Cardiac muscle cell (in vitro differentiated cells and primary cell): ENCODE measurements around the gene KLK2. TPM values are rescaled to one million over a fixed set of nuclear protein-coding genes. Genes with fewer than 3 reads are reported as not detected.

Source experiments
- DNase-seq, 2 donors: peaks; one replicate each; pipeline versions ENCODE4 v3.0.0 to v3.0.0-alpha.2; 2010 to 2017; ENCODE audit warnings: low read depth in 1 of 2, low spot score in 1 of 2
- H3K27ac ChIP-seq: fragments of 200-600 bp; sonication (generic); 2 replicates; pipeline ENCODE4 v1.5.1; 2016
- H3K27me3 ChIP-seq: fragments of 200-600 bp; sonication (generic); 2 replicates; pipeline ENCODE4 v1.6.0; 2016; ENCODE audit warnings: control low read depth
- H3K36me3 ChIP-seq: fragments of 200-600 bp; sonication (generic); 2 replicates; pipeline ENCODE4 v1.5.1; 2016; ENCODE audit warnings: control low read depth
- H3K4me1 ChIP-seq: fragments of 200-600 bp; sonication (generic); 2 replicates; pipeline ENCODE4 v1.8.1; 2017; ENCODE audit warnings: low read depth, mild to moderate bottlenecking, mixed run types
- H3K4me3 ChIP-seq: fragments of 200-600 bp; sonication (generic); 2 replicates; pipeline ENCODE4 v1.5.1; 2016; ENCODE audit warnings: mild to moderate bottlenecking
- H3K9me3 ChIP-seq: fragments of 200-600 bp; sonication (generic); 2 replicates; pipeline ENCODE4 v1.5.1; 2017; ENCODE audit warnings: low read depth, mild to moderate bottlenecking, control low read depth
- polyA plus RNA-seq: library from polyadenylated mRNA; unstranded; fragments of >200 nt; fragmentation: Nextera tagmentation; extraction: Ambion mirVana; gene quantifications from 2 replicates; pipeline ENCODE4 v1.2.1, GENCODE V29; 2016
- total RNA-seq: library from RNA; depleted of rRNA; stranded (reverse); fragments of >200 nt; gene quantifications from 2 replicates; pipeline ENCODE4 v1.2.3, GENCODE V29; 2016
- TF ChIP-seq, protein P1 (sequence below): IDR thresholded peaks from 2 replicates; pipeline ENCODE4 v1.5.1; 2012; ENCODE audit warnings: low read depth, mild to moderate bottlenecking, low read length

Gene KLK2
- total and polyA plus RNA-seq, 2 experiments from 2014 or later, result not detected

DNA sequence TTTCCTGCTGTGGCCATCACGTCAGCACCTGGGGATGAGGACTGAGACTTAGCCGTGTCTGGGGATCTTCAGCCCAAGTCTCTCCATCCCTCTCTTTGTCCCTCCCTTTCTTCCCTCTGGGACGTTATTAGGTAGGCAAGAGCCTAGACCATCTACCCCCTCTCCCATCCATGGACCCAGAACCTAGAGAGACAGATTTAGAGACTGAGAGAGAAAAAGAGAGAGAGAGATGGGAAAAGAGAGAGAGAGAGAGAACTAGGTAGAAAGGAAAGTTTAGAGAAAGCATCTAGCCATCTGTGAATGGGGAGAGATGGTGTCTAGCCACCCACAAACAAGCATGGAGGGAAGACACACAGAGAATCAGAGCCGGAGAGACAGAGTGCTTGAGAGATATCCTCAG lies 37.5 kb downstream of the KLK2 start:
- H3K4me1 ChIP-seq, result no peaks in the 10 kb centered on the region
- no peaks in the 10 kb centered on the region for H3K9me3 ChIP-seq
- TF ChIP-seq, protein P1, sequence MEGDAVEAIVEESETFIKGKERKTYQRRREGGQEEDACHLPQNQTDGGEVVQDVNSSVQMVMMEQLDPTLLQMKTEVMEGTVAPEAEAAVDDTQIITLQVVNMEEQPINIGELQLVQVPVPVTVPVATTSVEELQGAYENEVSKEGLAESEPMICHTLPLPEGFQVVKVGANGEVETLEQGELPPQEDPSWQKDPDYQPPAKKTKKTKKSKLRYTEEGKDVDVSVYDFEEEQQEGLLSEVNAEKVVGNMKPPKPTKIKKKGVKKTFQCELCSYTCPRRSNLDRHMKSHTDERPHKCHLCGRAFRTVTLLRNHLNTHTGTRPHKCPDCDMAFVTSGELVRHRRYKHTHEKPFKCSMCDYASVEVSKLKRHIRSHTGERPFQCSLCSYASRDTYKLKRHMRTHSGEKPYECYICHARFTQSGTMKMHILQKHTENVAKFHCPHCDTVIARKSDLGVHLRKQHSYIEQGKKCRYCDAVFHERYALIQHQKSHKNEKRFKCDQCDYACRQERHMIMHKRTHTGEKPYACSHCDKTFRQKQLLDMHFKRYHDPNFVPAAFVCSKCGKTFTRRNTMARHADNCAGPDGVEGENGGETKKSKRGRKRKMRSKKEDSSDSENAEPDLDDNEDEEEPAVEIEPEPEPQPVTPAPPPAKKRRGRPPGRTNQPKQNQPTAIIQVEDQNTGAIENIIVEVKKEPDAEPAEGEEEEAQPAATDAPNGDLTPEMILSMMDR, result no peak
- no peak overlapping the region for H3K27ac ChIP-seq
- no peaks in the 10 kb centered on the region for H3K36me3 ChIP-seq
- H3K27me3 ChIP-seq, result peaks cover 80% of the 10 kb centered on the region
- DNase-seq, result no peak
- no peak overlapping the region for H3K4me3 ChIP-seq

GRCh38 chr19:50911206-50912101 lies 38.2 kb downstream of the KLK2 start, which contains the start of gene KLK4:
Gene KLK4, minus strand, starts transcription at chr19:50911395. Its CDS starts 657 bp downstream, at chr19:50910738.
- Histone ChIP-seq H3K27me3 (peaks cover 78% of the 10 kb centered on the region), H3K9me3 (no peaks in the 10 kb centered on the region), H3K4me3 (no peak within 1 kb of the TSS), H3K36me3 (no peaks in the 10 kb centered on the region), H3K4me1 (no peaks in the 10 kb centered on the region), H3K27ac (no peak within 1 kb of the TSS)
- TF ChIP-seq, protein P1, result no peak
- no peak for DNase-seq

DNA sequence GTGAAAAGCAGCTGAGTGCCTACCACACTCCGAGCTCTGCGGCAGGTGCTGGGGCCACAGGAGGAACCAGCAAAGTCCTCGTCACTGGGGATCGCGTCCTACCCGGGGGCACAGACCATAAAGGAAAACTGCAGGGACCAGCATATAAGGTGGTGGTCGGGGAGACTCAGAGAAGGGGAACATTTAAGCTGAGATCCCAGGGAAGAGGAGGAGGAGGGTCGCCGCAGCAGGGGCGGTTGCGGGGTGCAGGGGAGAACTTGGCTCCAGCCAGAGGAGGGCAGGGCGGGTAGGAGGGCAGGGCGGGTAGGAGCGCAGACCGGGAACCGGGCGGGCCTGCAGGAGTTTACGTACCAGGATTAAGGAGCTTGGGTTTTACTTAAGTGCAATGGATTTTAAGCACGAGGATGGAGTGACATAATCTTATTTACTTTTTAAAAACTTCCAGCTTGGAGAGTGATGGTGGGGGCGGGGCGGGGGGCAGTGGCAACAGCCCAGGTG lies 38.9 kb downstream of the KLK2 start:
- H3K36me3 ChIP-seq, result no peaks in the 10 kb centered on the region
- no peaks in the 10 kb centered on the region for H3K9me3 ChIP-seq
- H3K4me1 ChIP-seq, result no peaks in the 10 kb centered on the region
- peaks cover 82% of the 10 kb centered on the region for H3K27me3 ChIP-seq
- no peak overlapping the region for H3K27ac ChIP-seq
- no peak for DNase-seq
- no peak overlapping the region for H3K4me3 ChIP-seq
- TF ChIP-seq, protein P1, result no peak

- Histone ChIP-seq H3K9me3 (no peaks in the 10 kb centered on the region), H3K27me3 (peaks cover 78% of the 10 kb centered on the region), H3K27ac (no peak overlapping the region), H3K4me3 (no peak overlapping the region), H3K4me1 (no peaks in the 10 kb centered on the region), H3K36me3 (no peaks in the 10 kb centered on the region)
- DNase-seq, result no peak
- TF ChIP-seq, protein P1, result no peak
Measured at GRCh38 chr19:50912727-50913716, 39.8 kb downstream of the KLK2 start.

DNA sequence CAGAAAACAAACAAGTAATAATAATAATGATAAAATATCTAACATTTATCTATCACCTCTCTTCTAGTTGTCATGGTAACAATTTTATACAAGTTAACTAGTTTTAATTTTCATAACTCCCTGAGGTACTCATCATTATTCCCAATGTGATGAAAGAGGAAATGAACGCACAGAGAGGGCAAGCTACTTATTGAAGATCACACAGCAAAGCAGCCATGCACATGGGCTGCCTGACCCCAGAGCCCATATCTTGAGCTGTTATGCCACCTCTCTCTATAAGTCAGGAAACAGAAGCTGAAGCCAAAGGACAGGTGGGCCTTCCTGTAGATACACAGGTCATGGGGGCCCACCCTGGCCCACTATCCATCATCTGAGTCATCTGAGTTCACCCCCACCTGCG lies 42.8 kb downstream of the KLK2 start:
- Histone ChIP-seq H3K4me3 (no peak overlapping the region), H3K4me1 (no peaks in the 10 kb centered on the region), H3K27me3 (peaks cover 71% of the 10 kb centered on the region), H3K9me3 (no peaks in the 10 kb centered on the region), H3K27ac (no peak overlapping the region), H3K36me3 (no peaks in the 10 kb centered on the region)
- no peak for DNase-seq
- TF ChIP-seq, protein P1, result no peak
